GM21390 (cell line): ENCODE results near the gene NEUROG1.
A peak's percentile ranks its signal among the peaks of the same experiment; 100 is the strongest.

ENCODE experiments used
- ATAC-seq: cut with Tn5 transposase; IDR thresholded peaks from one replicate; pipeline ENCODE4 v1.9.1; 2021; ENCODE audit not compliant: unreplicated experiment

NEUROG1 gene

GRCh38 chr5:135564331-135564730 lies 28.6 kb upstream of the NEUROG1 start:
- no peak for ATAC-seq

GRCh38 chr5:135561266-135561665 lies 25.5 kb upstream of the NEUROG1 start:
- no peak for ATAC-seq

GRCh38 chr5:135560858-135561257 lies 25.1 kb upstream of the NEUROG1 start:
- peak; percentile 94 for ATAC-seq

- ATAC-seq = no peak
Measured at GRCh38 chr5:135559354-135559753, 23.6 kb upstream of the NEUROG1 start.

- ATAC-seq = no peak
Measured at GRCh38 chr5:135557076-135557838, 21.5 kb upstream of the NEUROG1 start.

GRCh38 chr5:135556620-135557019 lies 20.9 kb upstream of the NEUROG1 start:
- no peak for ATAC-seq

- ATAC-seq = no peak
Measured at GRCh38 chr5:135555530-135555929, 19.8 kb upstream of the NEUROG1 start.

- no peak for ATAC-seq
Measured at GRCh38 chr5:135553688-135554462, 18.1 kb upstream of the NEUROG1 start.

GRCh38 chr5:135551593-135552447 lies 16.1 kb upstream of the NEUROG1 start:
- peak; percentile 77 for ATAC-seq

GRCh38 chr5:135549413-135549812 lies 13.6 kb upstream of the NEUROG1 start:
- no peak for ATAC-seq

GRCh38 chr5:135547590-135548254 lies 12.0 kb upstream of the NEUROG1 start:
- ATAC-seq = no peak

- no peak for ATAC-seq
Measured at GRCh38 chr5:135546912-135547311, 11.1 kb upstream of the NEUROG1 start.

GRCh38 chr5:135546101-135546500 lies 10.3 kb upstream of the NEUROG1 start:
- no peak for ATAC-seq

GRCh38 chr5:135545099-135545498 lies 9.3 kb upstream of the NEUROG1 start:
- ATAC-seq = no peak

- no peak for ATAC-seq
Measured at GRCh38 chr5:135543485-135544304, 7.9 kb upstream of the NEUROG1 start.

GRCh38 chr5:135543001-135543484 lies 7.3 kb upstream of the NEUROG1 start:
- ATAC-seq = no peak

GRCh38 chr5:135541807-135542502 lies 6.2 kb upstream of the NEUROG1 start:
- no peak for ATAC-seq

- ATAC-seq = no peak
Measured at GRCh38 chr5:135539430-135540005, 3.8 kb upstream of the NEUROG1 start.

- ATAC-seq = no peak
Measured at GRCh38 chr5:135538261-135538660, 2.5 kb upstream of the NEUROG1 start.
